Measurements from ENCODE around the gene SLC25A41. TPM values are rescaled to one million over a fixed set of nuclear protein-coding genes. Genes with fewer than 3 reads are reported as not detected.

SLC25A41 gene
- total RNA-seq, 6 experiments from 2014 or later, result 0.18 to 0.60 (median 0.56) TPM; not detected in 3

DNA sequence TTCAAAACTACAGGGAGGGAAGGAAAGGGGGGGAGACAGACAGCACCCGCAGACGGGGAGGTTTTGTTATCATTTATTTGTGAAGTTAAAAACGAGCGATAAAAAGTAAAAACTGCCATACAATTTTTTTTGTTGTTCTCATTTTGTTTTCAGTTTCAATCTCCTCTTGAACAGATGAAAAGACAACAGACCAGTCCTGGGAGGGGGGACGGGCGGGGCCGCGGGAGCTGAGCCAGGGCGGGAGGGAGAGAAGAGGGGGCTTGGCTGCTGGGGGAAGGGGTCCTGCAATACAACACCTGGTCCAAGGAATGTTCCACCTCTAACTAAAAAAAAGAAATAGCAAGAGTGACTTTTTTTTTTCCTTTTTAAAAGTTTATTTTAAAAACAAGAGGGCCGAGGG, 20.3 kb downstream of the SLC25A41 start:
- WGBS (ENCODE audit: insufficient coverage, low coverage, low lambda C conversion rate, missing lambda C conversion rate), result 52% methylated on average over 9 of the region's 10 CpGs
- Histone ChIP-seq H3K27me3 (no peaks in the 10 kb centered on the region), H3K36me3 (peaks cover 9 to 43% (median 26%) of the 10 kb centered on the region in 4 donors), H3K27ac (no peak overlapping the region), H3K9me3 (no peaks in the 10 kb centered on the region), H3K4me3 (no peak overlapping the region), H3K4me1 (no peaks in the 10 kb centered on the region)
- ATAC-seq (no peak), DNase-seq (no peak)
- TF ChIP-seq, protein P1, sequence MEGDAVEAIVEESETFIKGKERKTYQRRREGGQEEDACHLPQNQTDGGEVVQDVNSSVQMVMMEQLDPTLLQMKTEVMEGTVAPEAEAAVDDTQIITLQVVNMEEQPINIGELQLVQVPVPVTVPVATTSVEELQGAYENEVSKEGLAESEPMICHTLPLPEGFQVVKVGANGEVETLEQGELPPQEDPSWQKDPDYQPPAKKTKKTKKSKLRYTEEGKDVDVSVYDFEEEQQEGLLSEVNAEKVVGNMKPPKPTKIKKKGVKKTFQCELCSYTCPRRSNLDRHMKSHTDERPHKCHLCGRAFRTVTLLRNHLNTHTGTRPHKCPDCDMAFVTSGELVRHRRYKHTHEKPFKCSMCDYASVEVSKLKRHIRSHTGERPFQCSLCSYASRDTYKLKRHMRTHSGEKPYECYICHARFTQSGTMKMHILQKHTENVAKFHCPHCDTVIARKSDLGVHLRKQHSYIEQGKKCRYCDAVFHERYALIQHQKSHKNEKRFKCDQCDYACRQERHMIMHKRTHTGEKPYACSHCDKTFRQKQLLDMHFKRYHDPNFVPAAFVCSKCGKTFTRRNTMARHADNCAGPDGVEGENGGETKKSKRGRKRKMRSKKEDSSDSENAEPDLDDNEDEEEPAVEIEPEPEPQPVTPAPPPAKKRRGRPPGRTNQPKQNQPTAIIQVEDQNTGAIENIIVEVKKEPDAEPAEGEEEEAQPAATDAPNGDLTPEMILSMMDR (IDR thresholded peaks at IDR 0.05), result no peak
- TF ChIP-seq POLR2A (IDR thresholded peaks at IDR 0.05), result no peak
- intact Hi-C loops (cut with DNase I), result no loop called here

DNA sequence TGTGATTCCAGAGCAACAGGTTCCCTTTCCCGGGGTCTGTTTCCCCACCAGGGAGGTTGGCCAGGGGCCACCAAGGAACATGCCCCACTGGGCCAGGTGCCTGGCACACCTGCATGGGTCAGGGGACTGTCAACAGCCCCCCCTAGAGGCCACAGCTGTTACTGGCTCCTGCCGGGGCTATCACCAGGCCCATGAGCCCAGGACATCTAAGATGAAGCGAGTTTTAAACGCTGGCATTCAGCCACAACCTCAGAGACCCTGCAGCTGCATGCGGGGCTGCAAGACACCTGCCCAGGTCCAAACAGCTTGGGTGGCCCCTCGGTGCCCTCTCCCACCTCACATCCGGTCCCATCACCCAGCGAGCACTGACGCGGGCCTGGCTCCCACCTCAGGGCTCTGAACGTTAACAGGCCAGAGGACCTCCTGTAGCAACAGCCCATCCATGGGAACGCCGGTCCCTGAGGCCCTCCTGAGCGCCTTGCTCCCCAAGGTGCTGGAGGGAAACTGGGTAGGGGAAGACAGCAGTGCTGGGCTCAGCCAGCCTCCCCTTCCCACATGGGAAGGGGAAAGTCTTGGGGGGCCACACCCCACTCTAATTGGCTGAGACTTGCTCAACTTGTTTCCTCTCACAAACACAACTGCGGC, 21.0 kb downstream of the SLC25A41 start:
- DNase-seq, result no peak
- Histone ChIP-seq H3K9me3 (no peaks in the 10 kb centered on the region), H3K4me3 (no peak overlapping the region), H3K27ac (no peak overlapping the region), H3K36me3 (peaks cover 4 to 36% (median 20%) of the 10 kb centered on the region in 4 donors), H3K27me3 (no peaks in the 10 kb centered on the region), H3K4me1 (no peaks in the 10 kb centered on the region)
- intact Hi-C loops (cut with DNase I), result no loop called here
- TF ChIP-seq, protein P1 (IDR thresholded peaks at IDR 0.05), result peak; percentile 38 to 56 (median 48)
- TF ChIP-seq POLR2A (IDR thresholded peaks at IDR 0.05), result no peak
- ATAC-seq, result peak; percentile 58 to 70 (median 62)
- 25% methylated on average over 2 of the region's 15 CpGs for WGBS (ENCODE audit: insufficient coverage, low coverage, low lambda C conversion rate, missing lambda C conversion rate)

DNA sequence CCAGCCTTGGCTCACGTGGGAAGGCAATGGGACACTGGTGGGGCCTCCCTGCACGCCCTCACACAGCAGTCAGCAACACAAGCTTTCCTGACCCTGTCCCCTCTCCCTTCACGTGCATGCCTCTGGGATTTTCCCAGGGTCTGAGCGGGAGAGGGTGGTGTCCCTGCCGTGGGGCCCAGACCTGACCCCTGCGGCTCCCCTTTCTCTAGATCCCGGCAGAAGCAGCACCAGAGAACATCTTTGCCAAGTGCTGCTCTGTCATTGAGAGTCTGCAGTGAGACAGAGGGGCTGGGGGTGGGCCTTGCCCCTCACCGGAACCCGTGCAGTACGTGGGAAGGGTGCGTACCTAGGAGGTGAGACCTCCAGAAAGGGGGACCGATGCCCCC, 21.5 kb downstream of the SLC25A41 start:
- Histone ChIP-seq H3K27ac (no peak overlapping the region), H3K4me1 (no peaks in the 10 kb centered on the region), H3K4me3 (no peak overlapping the region), H3K36me3 (peaks cover 0 to 31% (median 15%) of the 10 kb centered on the region in 4 donors), H3K27me3 (no peaks in the 10 kb centered on the region), H3K9me3 (no peaks in the 10 kb centered on the region)
- ATAC-seq (peak in 2 of 4 donors; percentile 19), DNase-seq (no peak)
- no CpG with 5 or more reads among the region's 12 CpGs for WGBS (ENCODE audit: insufficient coverage, low coverage, low lambda C conversion rate, missing lambda C conversion rate)
- intact Hi-C loops (cut with DNase I), result no loop called here
- TF ChIP-seq, protein P1 (IDR thresholded peaks at IDR 0.05), result no peak
- no peak for TF ChIP-seq POLR2A (IDR thresholded peaks at IDR 0.05)

DNA sequence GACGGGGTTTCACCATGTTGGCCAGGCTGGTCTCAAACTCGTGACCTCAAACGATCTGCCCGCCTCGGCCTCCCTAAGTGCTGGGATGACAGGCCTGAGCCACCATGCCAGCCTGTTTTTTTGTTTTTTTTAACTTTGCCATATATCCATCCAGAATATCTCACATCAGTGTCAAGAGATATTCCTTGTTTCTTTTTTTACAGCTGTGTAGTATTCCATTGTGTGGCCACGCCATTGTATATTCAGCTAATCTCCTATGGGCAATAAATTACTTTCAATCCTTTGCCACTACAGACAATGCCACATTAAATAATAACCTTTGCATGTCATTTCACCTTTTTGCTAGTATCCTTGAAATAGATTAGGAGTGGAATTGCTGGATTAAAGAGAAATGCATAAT, 24.2 kb downstream of the SLC25A41 start:
- intact Hi-C loops (cut with DNase I), result no loop called here
- H3K9me3 ChIP-seq, result no peaks in the 10 kb centered on the region
- TF ChIP-seq, protein P1 (IDR thresholded peaks at IDR 0.05), result no peak
- TF ChIP-seq POLR2A (IDR thresholded peaks at IDR 0.05), result no peak
- H3K27ac ChIP-seq, result no peak overlapping the region
- no peaks in the 10 kb centered on the region for H3K27me3 ChIP-seq
- H3K4me3 ChIP-seq, result no peak overlapping the region
- H3K36me3 ChIP-seq, result peaks cover 0 to 4% (median 0%) of the 10 kb centered on the region in 4 donors
- DNase-seq (no peak), ATAC-seq (no peak)
- H3K4me1 ChIP-seq, result no peaks in the 10 kb centered on the region
- WGBS (ENCODE audit: insufficient coverage, low coverage, low lambda C conversion rate, missing lambda C conversion rate), result 100% methylated on average over 5 of the region's 6 CpGs

Data from right lobe of liver (tissue), 6 donors.